ENCODE results near the gene CASKIN1. TPM values are rescaled to one million over a fixed set of nuclear protein-coding genes. Genes with fewer than 3 reads are reported as not detected.

CASKIN1 gene
- total and polyA plus RNA-seq, 2 of the 8 experiments (the other 6 are each of a cell fraction or from before 2014, with no cell fraction given): 1.2 to 6.4 TPM

GRCh38 chr16:2160915-2161551 is 35.4 kb downstream of the CASKIN1 start:
- CTCF ChIA-PET (ENCODE audit: partially characterized antibody): interaction anchor here (1.0 to 1.4 kb wide), 2 partner anchors 13 to 17 kb away, joined by 3 to 5 read pairs; partner anchors contain the start of gene RAB26
- no peak overlapping the region for H3K9ac ChIP-seq (replicated peaks in 1 of 4; ENCODE audit: extremely low read depth in 1 of 4, low read depth in 3 of 4, low read length in 3 of 4)

More at GRCh38 chr16:2160915-2161551, 35.4 kb downstream of the CASKIN1 start:
- H3K79me1 ChIP-seq (ENCODE audit: low read depth, low read length): peaks cover 28% of the 10 kb centered on the region
- no peak overlapping the region; the same call in 1 of the 2 replicates for H2BK5ac ChIP-seq (ENCODE audit: low read depth, low read length)
- no peak for DNase-seq (ENCODE audit: low read depth in 1 of 2, low spot score in 2 of 2)
- H3K23ac ChIP-seq (ENCODE audit: insufficient read length): no peak overlapping the region
- peak overlapping the region; percentile 45; the same call in 1 of the 2 replicates for H3K27ac ChIP-seq (ENCODE audit: low read depth, low read length)
- TF ChIP-seq BRCA1 (IDR thresholded peaks at IDR 0.05; ENCODE audit: low read depth, low read length): no peak
- no peak overlapping the region for H4K91ac ChIP-seq (replicated peaks; ENCODE audit: insufficient read length, low read length)
- H2BK15ac ChIP-seq (ENCODE audit: low read length): no peak overlapping the region
- no peak overlapping the region for H2BK120ac ChIP-seq (replicated peaks; ENCODE audit: low read depth, low read length)
- peaks cover 34 to 54% of the 10 kb centered on the region in 2 experiments for H4K20me1 ChIP-seq (replicated peaks in 1 of 2; ENCODE audit: control insufficient read depth in 1 of 2, insufficient read depth in 2 of 2, low read length in 2 of 2)
- H3K4ac ChIP-seq (replicated peaks; ENCODE audit: insufficient read length, low read depth, low read length): no peak overlapping the region
- H3K4me2 ChIP-seq (ENCODE audit: insufficient read depth in 1 of 2, low read depth in 2 of 2, low read length in 2 of 2): no peak overlapping the region; a peak in 1 of 4 replicates
- FAIRE-seq: no peak
- POLR2A ChIA-PET (ENCODE audit: partially characterized antibody): interaction anchor here (0.6 to 15.0 kb wide), 5 partner anchors 9 to 97 kb away, joined by 3 to 312 read pairs (median 4); partner anchors contain the start of genes CASKIN1 and RAB26
- H2AK5ac ChIP-seq (ENCODE audit: low read depth, low read length): peak overlapping the region; percentile 39; the same call in 1 of the 2 replicates
- no peak overlapping the region for H2AFZ ChIP-seq (ENCODE audit: low read length)
- peaks cover 7% of the 10 kb centered on the region; the same call in 1 of the 2 replicates for H3K23me2 ChIP-seq (ENCODE audit: low read depth, low read length)
- peaks cover 37 to 83% of the 10 kb centered on the region in 2 experiments for H3K79me2 ChIP-seq (ENCODE audit: control insufficient read depth in 1 of 2, insufficient read depth in 2 of 2, low read length in 2 of 2)
- 84% methylated on average over 9 of the region's 20 CpGs; no CpG with 5 or more reads in 1 of the 2 experiments for WGBS, 2 experiments (ENCODE audit: extremely low coverage in 1 of 2, insufficient coverage in 1 of 2, insufficient read length in 1 of 2, insufficient replicate concordance in 2 of 2, low coverage in 1 of 2, low lambda C conversion rate in 2 of 2, missing lambda C conversion rate in 1 of 2)
- no peak overlapping the region for H3K14ac ChIP-seq (ENCODE audit: insufficient read length)
- no peak overlapping the region for H3K18ac ChIP-seq (ENCODE audit: extremely low read depth, low read length)
- no peaks in the 10 kb centered on the region for H3K27me3 ChIP-seq (replicated peaks in 1 of 4; ENCODE audit: control insufficient read depth in 3 of 4, extremely low read depth in 1 of 4, insufficient read depth in 3 of 4, low read length in 3 of 4)
- no peak overlapping the region for H3K56ac ChIP-seq (replicated peaks; ENCODE audit: insufficient read length, low read depth, low read length)
- H2BK12ac ChIP-seq (ENCODE audit: low read depth, low read length): no peak overlapping the region
- peaks cover 0 to 32% (median 19%) of the 10 kb centered on the region in 4 experiments; a peak in 5 of 7 replicates for H3K4me1 ChIP-seq (replicated peaks in 1 of 4; ENCODE audit: control insufficient read depth in 3 of 4, insufficient read depth in 4 of 4, low read length in 3 of 4)
- no peak overlapping the region for H4K5ac ChIP-seq (ENCODE audit: insufficient read length, low read depth, low read length)
- H2BK20ac ChIP-seq (ENCODE audit: low read length): no peak overlapping the region
- peaks cover 0 to 17% of the 10 kb centered on the region in 2 experiments; a peak in 1 of 4 replicates for H3K9me3 ChIP-seq (ENCODE audit: insufficient read depth in 2 of 2, low read depth in 1 of 2, low read length in 1 of 2)
- H3K36me3 ChIP-seq (ENCODE audit: control insufficient read depth in 2 of 4, insufficient read depth in 4 of 4, low read length in 3 of 4): peaks cover 4 to 12% (median 7%) of the 10 kb centered on the region in 4 experiments; a peak in 7 of 8 replicates
- no peak overlapping the region for H3K4me3 ChIP-seq (ENCODE audit: extremely low read depth in 1 of 4, insufficient read depth in 2 of 4, low read depth in 3 of 4, low read length in 4 of 4)
- peak overlapping the region; percentile 68 for H4K8ac ChIP-seq (ENCODE audit: extremely low read depth, insufficient read depth, low read length)

Data from H1 (cell line).